Tibial artery (tissue), 4 donors: ENCODE results near the gene BRICD5.
"Not testable (repeated sequence)": the region's sequence is repeated elsewhere in the genome, so short reads cannot be mapped to it uniquely, and the experiment has no call there.

Experiments
- DNase-seq, 2 donors: peaks; one replicate each; pipeline ENCODE4 v3.0.0-alpha.2; 2019
- H3K27ac ChIP-seq, 2 donors: fragments of 200-600 bp; sonication (generic) in 1 of 2; 1 replicate in 1 of 2; 2 replicates in 1 of 2; pipeline ENCODE4 v1.5.1; 2018 to 2019; ENCODE audit warnings: mild to moderate bottlenecking in 1 of 2
- H3K27me3 ChIP-seq, 2 donors: fragments of 200-600 bp; sonication (generic) in 1 of 2; one replicate each; pipeline versions ENCODE4 v1.5.1 to v1.6.0; 2016 to 2019
- H3K36me3 ChIP-seq, 3 donors: fragments of 200-600 bp; sonication (generic) in 2 of 3; one replicate each; pipeline ENCODE4 v1.5.1; 2016 to 2019; ENCODE audit warnings: mild to moderate bottlenecking in 2 of 3
- H3K4me1 ChIP-seq, 4 donors: fragments of 200-600 bp; sonication (generic) in 2 of 4; 1 replicate in 3 of 4; 2 replicates in 1 of 4; pipeline ENCODE4 v1.5.1; 2016 to 2019
- H3K4me3 ChIP-seq, 2 donors: fragments of 200-600 bp; sonication (generic) in 1 of 2; 1 replicate in 1 of 2; 2 replicates in 1 of 2; pipeline ENCODE4 v1.5.1; 2018 to 2019; ENCODE audit warnings: mild to moderate bottlenecking in 2 of 2
- H3K9me3 ChIP-seq, 3 donors: fragments of 200-600 bp; sonication (generic) in 1 of 3; one replicate each; pipeline ENCODE4 v1.5.1; 2016 to 2019
- CTCF ChIP-seq, 2 experiments: fragments of 200-600 bp in 1 of 2; fragments of 450-650 bp in 1 of 2; IDR thresholded peaks; one replicate each; pipeline ENCODE4 v1.5.1; 2017 to 2019; ENCODE audit warnings: antibody characterized with exemption in 2 of 2, mild to moderate bottlenecking in 1 of 2, moderate library complexity in 1 of 2
- intact Hi-C: fragments of 100-400 bp; cut with DNase I; formaldehyde crosslinking; loops from one replicate; pipeline ENCODE4 v1.15.0; 2023; ENCODE audit warnings: low total_unique reads

BRICD5 gene

GRCh38 chr16:2206420-2206779 is 4.3 kb downstream of the BRICD5 start:
- Histone ChIP-seq H3K4me1 (peaks cover 0 to 18% (median 13%) of the 10 kb centered on the region in 4 donors), H3K36me3 (peaks cover 18 to 40% (median 24%) of the 10 kb centered on the region in 3 donors), H3K27me3 (no peaks in the 10 kb centered on the region), H3K27ac (peak overlapping the region; percentile 94 to 95), H3K4me3 (peak overlapping the region; percentile 68 to 75), H3K9me3 (no peaks in the 10 kb centered on the region)
- intact Hi-C loops = no loop called here
- no peak for TF ChIP-seq CTCF (IDR thresholded peaks at IDR 0.05)
- DNase-seq = no peak

- Histone ChIP-seq H3K9me3 (no peaks in the 10 kb centered on the region), H3K4me1 (peaks cover 0 to 18% (median 13%) of the 10 kb centered on the region in 4 donors), H3K36me3 (peaks cover 18 to 40% (median 24%) of the 10 kb centered on the region in 3 donors), H3K4me3 (peak overlapping the region; percentile 68 to 75), H3K27me3 (no peaks in the 10 kb centered on the region), H3K27ac (peak overlapping the region; percentile 94 to 95)
- intact Hi-C loops = no loop called here
- peak; percentile 29 to 75 for DNase-seq
- TF ChIP-seq CTCF (IDR thresholded peaks at IDR 0.05) = no peak
Measured at GRCh38 chr16:2205967-2206313, 4.7 kb downstream of the BRICD5 start.

GRCh38 chr16:2205104-2205966 is 5.3 kb downstream of the BRICD5 start, which contains the start of gene MLST8:
TSS of gene MLST8 (plus strand) at chr16:2205454. CDS start at chr16:2206086, 632 bp downstream.
- peak within 1 kb of the TSS; percentile 94 to 95 for H3K27ac ChIP-seq
- no peaks in the 10 kb centered on the region for H3K9me3 ChIP-seq
- peak within 1 kb of the TSS; percentile 68 to 75 for H3K4me3 ChIP-seq
- no peaks in the 10 kb centered on the region for H3K27me3 ChIP-seq
- intact Hi-C loops = no loop called here
- DNase-seq = peak; percentile 77 to 92
- peak in 1 of 2 experiments; percentile 19 for TF ChIP-seq CTCF (IDR thresholded peaks at IDR 0.05)
- peaks cover 0 to 18% (median 13%) of the 10 kb centered on the region in 4 donors for H3K4me1 ChIP-seq
- peaks cover 18 to 38% (median 24%) of the 10 kb centered on the region in 3 donors for H3K36me3 ChIP-seq

- Histone ChIP-seq H3K4me3 (peak overlapping the region; percentile 68 to 75), H3K27ac (peak overlapping the region; percentile 94 to 95), H3K27me3 (peaks cover 0 to under 1% of the 10 kb centered on the region in 2 donors), H3K9me3 (no peaks in the 10 kb centered on the region), H3K36me3 (peaks cover 18 to 30% (median 24%) of the 10 kb centered on the region in 3 donors), H3K4me1 (peaks cover 0 to 18% (median 13%) of the 10 kb centered on the region in 4 donors)
- intact Hi-C loops = no loop called here
- no peak for DNase-seq
- no peak for TF ChIP-seq CTCF (IDR thresholded peaks at IDR 0.05)
Measured at GRCh38 chr16:2204416-2205103, 6.1 kb downstream of the BRICD5 start.

- H3K9me3 ChIP-seq, H3K27ac ChIP-seq, H3K4me3 ChIP-seq, DNase-seq, intact Hi-C loops: not testable (repeated sequence)
- peaks cover 0 to 10% of the 10 kb centered on the region in 2 donors for H3K27me3 ChIP-seq
- H3K36me3 ChIP-seq = peaks cover 9 to 17% (median 10%) of the 10 kb centered on the region in 3 donors
- peaks cover 0 to 18% (median 13%) of the 10 kb centered on the region in 4 donors for H3K4me1 ChIP-seq
Measured at GRCh38 chr16:2203119-2203688, 7.5 kb downstream of the BRICD5 start.
